ENCODE results near the gene FHOD3.

Gene FHOD3

GRCh38 chr18:36567800-36568199 is 270.3 kb downstream of the FHOD3 start:
- DNase-seq: no peak

GRCh38 chr18:36568487-36568886 is 271.0 kb downstream of the FHOD3 start:
- DNase-seq: no peak

DNA sequence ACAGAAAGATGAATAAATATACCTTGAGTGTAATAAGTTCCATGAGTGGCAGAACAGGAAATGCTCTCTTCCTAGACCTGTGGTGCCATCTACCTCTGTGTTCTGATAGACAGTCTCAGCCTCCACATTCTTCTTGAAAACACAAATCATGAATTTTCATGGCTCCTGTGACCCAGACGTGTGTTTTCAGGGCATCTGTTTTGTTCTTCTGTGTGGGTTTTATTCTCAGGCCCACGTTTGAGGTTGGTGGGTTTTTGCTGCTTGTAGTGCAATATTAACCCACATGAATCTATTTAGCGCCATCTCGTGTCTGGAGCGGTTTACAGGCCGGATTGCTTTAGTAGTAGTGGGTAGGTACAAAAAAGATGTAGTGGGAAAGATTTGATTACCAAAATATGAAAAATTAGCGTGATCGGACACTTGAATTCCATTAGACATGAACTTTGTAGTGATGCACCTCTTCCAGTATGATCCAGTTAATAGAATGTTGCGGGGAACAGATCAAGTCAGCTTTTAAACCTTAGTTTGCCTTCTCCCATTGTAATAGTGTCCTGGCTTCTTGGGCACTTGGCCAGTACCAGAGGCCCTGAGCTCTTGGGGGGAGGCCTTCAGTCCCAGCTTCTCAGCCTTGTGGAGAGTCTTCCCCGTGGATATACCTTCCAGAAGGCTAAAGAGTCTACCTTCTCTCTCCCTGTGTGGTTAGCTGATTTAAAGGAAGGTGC is 274.8 kb downstream of the FHOD3 start:
- DNase-seq: no peak

- DNase-seq: no peak
Observed at GRCh38 chr18:36576339-36576738, 278.8 kb downstream of the FHOD3 start.

- DNase-seq: no peak
Observed at GRCh38 chr18:36578871-36579710, 281.6 kb downstream of the FHOD3 start.

DNA sequence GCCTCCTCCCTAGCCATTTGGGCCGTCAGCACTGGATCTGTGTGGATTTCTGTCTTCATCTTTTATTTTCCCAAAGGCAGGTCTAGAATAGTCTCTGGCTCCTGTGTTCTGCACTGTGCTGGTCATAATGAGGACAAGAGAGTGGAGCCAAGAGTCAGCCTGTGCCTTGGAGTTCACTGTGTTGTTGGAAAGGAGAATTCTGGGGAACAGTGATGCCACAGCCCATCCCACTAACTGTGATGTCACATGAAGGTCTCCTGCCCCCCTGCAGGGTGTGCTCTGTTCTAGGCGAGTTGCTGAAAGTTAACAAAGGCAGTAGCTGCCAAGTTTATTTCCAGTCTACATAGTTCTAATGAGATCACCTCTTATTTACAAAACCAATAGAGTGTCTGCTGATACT is 282.8 kb downstream of the FHOD3 start:
- DNase-seq: no peak

- no peak for DNase-seq
Observed at GRCh38 chr18:36580874-36581750, 283.6 kb downstream of the FHOD3 start.

GRCh38 chr18:36582988-36583745 is 285.7 kb downstream of the FHOD3 start:
- DNase-seq: no peak

GRCh38 chr18:36589857-36590543 is 292.5 kb downstream of the FHOD3 start:
- no peak for DNase-seq

DNA sequence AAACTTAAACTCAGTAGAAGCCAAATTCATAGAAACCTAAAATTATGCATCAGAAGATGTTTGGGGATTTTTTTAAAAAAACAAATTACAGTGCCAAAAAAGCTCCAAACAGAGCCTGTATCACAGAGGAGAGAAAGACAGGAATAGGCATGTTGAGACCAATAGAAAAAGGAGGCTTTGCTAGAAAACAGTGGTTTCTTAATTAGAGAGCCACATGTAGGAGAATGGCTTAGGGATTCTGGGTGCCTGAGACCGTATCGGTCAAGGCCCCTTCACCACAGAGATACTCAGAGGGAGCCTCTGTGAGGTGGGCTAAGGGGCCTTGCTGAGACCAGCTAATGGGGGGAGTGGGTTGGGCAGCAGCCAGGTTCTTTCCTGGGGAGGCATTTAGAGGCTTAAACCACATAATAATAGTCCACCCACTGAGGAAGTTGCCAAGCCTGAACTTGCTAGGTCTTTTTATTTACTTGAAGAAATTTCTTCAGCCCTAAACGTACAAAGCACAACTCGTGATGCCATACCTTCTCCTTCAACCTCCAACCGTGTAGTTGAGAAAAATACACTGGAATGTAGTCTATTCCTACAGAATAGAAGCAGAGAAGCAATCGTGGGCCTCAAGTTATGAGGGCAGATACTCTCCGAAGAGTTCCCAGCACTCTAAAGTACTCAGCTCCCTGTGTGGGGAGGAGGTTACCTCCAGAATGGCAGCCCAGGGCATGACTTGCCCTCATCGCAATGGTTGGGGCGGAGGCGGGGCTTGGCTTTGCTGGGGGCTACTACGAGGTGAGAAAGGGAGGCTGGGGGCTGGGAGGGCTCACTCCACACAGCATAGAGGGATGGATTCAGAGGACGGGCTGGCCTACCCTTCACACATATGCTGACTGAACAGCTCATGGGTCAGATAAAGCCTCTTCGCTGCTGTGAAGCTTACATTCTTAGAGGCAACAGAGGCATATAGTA is 293.4 kb downstream of the FHOD3 start:
- DNase-seq: no peak

- no peak for DNase-seq
Observed at GRCh38 chr18:36592282-36592681, 294.8 kb downstream of the FHOD3 start.

DNA sequence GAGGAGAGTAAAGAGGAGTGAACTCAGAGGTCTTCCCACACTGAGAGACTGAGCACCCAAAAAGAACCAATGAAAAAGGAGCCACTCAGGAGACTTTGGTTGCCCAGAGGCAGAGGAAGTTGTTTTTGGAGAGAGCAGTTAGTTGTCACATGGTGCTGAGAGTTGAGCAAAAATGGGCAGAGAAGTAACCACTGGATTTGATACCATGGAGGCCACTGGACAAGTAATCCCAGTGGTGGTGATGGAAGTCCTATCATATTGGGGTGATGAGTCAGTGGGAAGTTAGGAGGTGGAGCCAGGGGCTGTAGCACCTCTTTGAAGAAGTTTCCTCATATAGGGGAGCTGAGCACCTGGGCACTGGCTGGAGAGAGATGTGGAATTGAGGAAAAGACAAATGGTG is 295.5 kb downstream of the FHOD3 start:
- DNase-seq: no peak

GRCh38 chr18:36593641-36594040 is 296.1 kb downstream of the FHOD3 start:
- DNase-seq: no peak

GRCh38 chr18:36594621-36595020 is 297.1 kb downstream of the FHOD3 start:
- no peak for DNase-seq

DNA sequence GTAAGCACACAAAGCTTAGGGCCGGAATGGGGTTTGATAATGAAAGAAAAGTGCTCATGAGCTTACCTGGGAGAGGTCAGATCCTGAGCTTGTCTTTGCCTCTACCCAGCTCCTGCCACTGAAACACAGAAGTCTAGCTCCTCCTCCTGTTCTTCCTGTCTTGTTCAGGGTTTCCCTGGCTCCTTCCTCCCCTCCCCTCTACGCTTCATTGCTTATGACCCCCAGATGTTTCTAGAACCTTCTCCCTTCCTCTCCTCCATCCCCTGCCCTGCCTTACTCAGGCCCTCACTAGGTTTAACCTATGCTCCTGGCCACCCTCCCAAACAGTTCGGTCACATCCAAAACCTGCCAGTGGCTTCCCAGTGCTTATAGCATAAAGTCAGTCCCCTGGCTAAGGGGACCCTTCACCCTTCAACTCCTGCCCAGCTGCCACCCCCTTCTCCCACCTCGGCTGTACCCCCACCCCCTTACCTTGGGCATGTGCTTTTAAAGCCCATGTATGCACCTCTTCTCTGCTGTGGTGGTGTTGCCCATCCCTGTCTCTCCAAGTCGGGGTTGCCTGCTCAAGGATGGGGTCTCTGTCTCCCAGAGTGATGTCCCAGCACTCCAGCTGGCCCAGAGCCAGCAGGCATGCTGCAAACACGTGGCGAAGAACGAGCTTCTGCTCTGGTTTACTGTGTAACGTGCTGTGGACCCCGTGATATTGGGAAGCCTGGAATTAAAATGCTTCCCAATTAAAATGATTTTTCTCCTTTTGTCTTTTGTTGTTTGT is 297.7 kb downstream of the FHOD3 start:
- no peak for DNase-seq

DNA sequence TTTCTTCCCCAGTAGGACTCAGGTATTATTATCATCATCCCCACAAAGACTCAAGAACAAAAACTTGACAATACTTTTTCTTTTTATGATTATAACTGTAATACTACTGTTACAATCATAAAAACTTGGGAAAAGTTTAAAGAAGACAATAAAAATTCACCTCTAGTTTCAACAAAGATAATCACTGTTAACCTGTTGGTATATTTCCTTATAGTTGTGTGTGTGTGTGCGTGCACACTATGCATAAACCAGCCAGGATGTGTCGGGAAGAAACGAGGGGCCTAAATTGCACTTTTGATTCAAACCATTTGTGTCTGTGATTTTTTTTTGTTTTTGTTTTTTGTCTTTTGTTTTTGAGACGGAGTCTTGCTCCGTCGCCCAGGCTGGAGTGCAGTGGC is 298.3 kb downstream of the FHOD3 start:
- no peak for DNase-seq

DNA sequence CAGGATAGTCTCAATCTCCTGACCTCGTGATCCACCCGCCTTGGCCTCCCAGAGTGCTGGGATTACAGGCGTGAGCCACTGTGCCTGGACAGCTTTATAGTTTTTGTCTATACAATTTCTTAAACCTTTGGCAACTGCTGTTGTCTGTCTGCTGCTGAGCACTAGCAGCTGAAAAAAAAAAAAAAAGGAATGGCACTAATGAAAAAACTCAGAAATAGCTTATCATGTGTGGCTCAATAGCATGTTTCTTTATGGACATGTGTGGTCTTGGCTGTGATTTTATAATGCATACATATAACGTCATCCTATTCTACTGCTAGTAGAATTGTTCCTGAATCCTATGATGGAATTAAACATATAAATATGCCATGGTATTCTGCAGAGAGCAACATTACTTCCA is 300.1 kb downstream of the FHOD3 start:
- DNase-seq: no peak

- no peak for DNase-seq
Observed at GRCh38 chr18:36600548-36600947, 303.0 kb downstream of the FHOD3 start.

- no peak for DNase-seq
Observed at GRCh38 chr18:36601316-36601715, 303.8 kb downstream of the FHOD3 start.

GRCh38 chr18:36602071-36602470 is 304.6 kb downstream of the FHOD3 start:
- no peak for DNase-seq

Measured in NCI-H2171 (cell line).